Activated naive CD4-positive, alpha-beta T cell treated with anti-CD3 and anti-CD28 coated beads, Interleukin-2, amount 50 U/mL, for 72 hours (primary cell): Measurements from ENCODE around the gene ATL3. TPM values are rescaled to one million over a fixed set of nuclear protein-coding genes. Genes with fewer than 3 reads are reported as not detected.
A peak's percentile ranks its signal among the peaks of the same experiment; 100 is the strongest.

ENCODE experiments used
- ATAC-seq, 2 donors: fragments of 150-1000 bp; cut with Tn5 transposase; 2 replicates each; pipeline ENCODE4 v1.10.0; 2021; ENCODE audit warnings: mild to moderate bottlenecking in 2 of 2, moderate library complexity in 2 of 2
- DNase-seq, 2 donors: peaks; one replicate each; pipeline ENCODE4 v3.0.0; 2021 to 2022; ENCODE audit warnings: low spot score in 2 of 2
- H3K27ac Mint-ChIP-seq, 2 donors: one replicate each; pipeline ENCODE4 v1.8.0; 2022; ENCODE audit warnings: mild to moderate bottlenecking in 2 of 2, mixed read lengths in 2 of 2
- H3K36me3 Mint-ChIP-seq, 2 donors: one replicate each; pipeline ENCODE4 v1.8.0; 2022; ENCODE audit warnings: mixed read lengths in 2 of 2
- H3K9me3 Mint-ChIP-seq, 2 donors: one replicate each; pipeline ENCODE4 v1.8.0; 2022; ENCODE audit warnings: mixed read lengths in 2 of 2
- total RNA-seq, 2 donors: library from RNA; stranded (reverse); gene quantifications; one replicate each; pipeline ENCODE4 v1.2.3, GENCODE V29; 2022

Gene ATL3, protein sequence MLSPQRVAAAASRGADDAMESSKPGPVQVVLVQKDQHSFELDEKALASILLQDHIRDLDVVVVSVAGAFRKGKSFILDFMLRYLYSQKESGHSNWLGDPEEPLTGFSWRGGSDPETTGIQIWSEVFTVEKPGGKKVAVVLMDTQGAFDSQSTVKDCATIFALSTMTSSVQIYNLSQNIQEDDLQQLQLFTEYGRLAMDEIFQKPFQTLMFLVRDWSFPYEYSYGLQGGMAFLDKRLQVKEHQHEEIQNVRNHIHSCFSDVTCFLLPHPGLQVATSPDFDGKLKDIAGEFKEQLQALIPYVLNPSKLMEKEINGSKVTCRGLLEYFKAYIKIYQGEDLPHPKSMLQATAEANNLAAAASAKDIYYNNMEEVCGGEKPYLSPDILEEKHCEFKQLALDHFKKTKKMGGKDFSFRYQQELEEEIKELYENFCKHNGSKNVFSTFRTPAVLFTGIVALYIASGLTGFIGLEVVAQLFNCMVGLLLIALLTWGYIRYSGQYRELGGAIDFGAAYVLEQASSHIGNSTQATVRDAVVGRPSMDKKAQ
- total RNA-seq, result 10 to 100 TPM; 14.5 to 26.9 TPM

DNA sequence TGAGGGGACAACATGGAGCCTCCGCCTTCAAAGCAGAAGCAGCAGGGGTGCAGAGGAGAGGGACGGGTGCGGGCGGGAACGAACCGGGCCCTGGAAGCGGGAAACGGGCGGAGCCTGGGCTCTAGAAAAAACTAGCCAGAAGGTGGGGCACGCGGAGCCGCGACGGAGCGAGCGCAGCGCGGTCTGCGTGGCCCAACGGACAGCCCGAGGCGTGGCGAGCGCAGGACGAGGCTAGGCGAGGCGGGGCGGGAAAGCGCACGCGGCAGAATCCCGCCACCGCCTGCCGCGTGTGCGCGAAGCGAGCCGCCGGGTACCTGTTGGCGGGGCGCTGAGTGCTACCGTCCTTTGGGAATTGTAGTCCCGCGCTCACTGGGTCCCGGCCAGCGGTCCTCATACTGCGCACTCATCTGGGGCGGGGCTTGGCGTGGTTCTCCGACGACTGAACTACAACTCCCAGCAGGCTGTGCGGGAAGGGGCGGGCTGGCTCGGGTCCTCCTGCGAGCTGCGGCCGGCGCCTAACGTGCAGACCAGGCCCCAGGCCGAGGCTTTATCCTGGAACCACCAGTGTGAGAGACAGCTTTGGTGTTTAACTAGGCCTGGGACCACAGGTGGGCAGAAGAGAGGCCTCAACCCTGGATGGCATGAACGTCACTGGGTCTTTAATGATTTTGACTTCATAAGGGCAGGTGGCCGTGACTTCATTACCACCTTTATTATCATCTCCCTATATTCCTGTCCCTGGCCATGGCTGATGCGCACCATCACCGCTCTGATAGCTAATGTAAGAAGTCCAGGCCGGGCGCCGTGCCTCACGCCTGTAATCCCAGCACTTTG lies at the start of gene ATL3:
Gene ATL3, minus strand, starts transcription at position 55 of the 834 bp plus-strand sequence. Its CDS starts 41 bp downstream, at position 14.
- Mint-ChIP-seq H3K27ac (peak within 1 kb of the TSS; percentile 77 to 83), H3K9me3 (peaks cover 0 to 6% of the 10 kb centered on the region in 2 donors), H3K36me3 (peaks cover 6 to 16% of the 10 kb centered on the region in 2 donors)
- DNase-seq (peak; percentile 89), ATAC-seq (peak; percentile 84 to 88)

DNA sequence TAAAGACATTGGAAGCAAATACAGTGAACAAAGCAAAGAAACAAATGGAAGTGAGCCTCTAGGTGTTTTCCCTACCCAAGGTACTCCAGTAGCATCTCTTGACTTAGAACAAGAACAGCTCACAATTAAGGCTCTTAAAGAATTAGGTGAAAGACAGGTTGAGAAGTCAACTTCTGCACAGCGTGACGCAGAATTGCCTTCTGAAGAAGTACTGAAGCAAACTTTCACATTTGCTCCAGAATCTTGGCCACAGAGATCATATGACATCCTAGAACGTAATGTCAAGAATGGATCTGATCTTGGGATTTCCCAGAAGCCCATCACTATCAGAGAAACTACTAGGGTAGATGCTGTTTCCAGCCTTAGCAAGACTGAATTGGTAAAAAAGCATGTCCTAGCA lies 49.4 kb upstream of the ATL3 start:
- H3K9me3 Mint-ChIP-seq, result no peaks in the 10 kb centered on the region
- no peaks in the 10 kb centered on the region for H3K36me3 Mint-ChIP-seq
- no peak for ATAC-seq
- DNase-seq, result no peak
- H3K27ac Mint-ChIP-seq, result no peak overlapping the region

DNA sequence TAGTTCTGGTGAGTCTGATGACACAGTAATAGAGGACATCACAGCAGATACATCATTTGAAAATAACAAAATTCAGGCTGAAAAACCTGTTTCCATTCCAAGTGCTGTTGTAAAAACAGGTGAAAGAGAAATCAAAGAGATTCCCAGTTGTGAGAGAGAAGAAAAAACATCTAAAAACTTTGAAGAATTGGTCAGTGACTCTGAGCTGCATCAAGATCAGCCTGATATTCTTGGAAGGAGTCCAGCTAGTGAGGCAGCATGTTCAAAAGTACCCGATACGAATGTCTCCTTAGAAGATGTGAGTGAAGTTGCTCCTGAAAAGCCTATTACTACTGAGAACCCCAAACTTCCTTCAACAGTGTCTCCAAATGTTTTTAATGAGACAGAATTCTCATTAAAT lies 48.8 kb upstream of the ATL3 start:
- no peaks in the 10 kb centered on the region for H3K36me3 Mint-ChIP-seq
- H3K9me3 Mint-ChIP-seq, result no peaks in the 10 kb centered on the region
- no peak overlapping the region for H3K27ac Mint-ChIP-seq
- ATAC-seq (no peak), DNase-seq (no peak)

DNA sequence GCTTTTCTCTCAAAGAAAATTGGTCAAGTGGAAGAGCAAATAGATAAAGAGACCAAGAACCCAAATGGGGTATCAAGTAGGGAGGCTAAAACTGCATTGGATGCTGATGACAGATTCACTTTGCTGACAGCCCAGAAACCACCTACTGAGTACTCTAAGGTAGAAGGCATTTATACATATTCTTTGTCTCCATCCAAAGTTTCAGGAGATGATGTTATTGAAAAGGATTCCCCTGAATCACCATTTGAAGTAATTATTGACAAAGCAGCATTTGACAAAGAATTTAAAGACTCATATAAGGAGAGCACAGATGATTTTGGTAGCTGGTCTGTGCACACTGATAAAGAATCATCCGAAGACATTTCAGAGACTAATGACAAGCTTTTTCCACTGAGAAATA lies 47.8 kb upstream of the ATL3 start:
- Mint-ChIP-seq H3K27ac (no peak overlapping the region), H3K9me3 (no peaks in the 10 kb centered on the region), H3K36me3 (no peaks in the 10 kb centered on the region)
- no peak for DNase-seq
- no peak for ATAC-seq

- DNase-seq (no peak), ATAC-seq (no peak)
- Mint-ChIP-seq H3K36me3 (no peaks in the 10 kb centered on the region), H3K9me3 (no peaks in the 10 kb centered on the region), H3K27ac (no peak overlapping the region)
Observed at GRCh38 chr11:63716046-63716445, 44.9 kb upstream of the ATL3 start.

DNA sequence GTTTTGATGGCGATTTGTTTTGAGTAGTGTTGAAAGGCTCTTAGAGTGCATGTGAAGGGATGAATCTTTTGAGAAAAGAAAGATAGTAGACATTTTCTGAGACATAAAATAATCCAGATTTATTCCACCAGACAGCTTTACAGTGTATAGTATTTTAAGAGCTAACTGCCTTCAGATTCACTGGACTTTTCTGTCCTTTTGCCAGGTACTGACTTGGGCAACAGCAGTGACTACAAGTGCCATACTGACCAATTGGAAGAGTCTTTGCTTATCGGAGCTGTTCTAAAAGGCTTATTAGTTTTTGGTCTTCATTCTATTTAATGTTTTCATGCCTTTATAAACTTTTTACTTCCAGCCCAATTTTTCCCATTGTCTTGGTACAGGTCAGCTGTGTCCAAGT lies 42.6 kb upstream of the ATL3 start:
- no peak for ATAC-seq
- no peaks in the 10 kb centered on the region for H3K36me3 Mint-ChIP-seq
- H3K27ac Mint-ChIP-seq, result no peak overlapping the region
- H3K9me3 Mint-ChIP-seq, result no peaks in the 10 kb centered on the region
- DNase-seq, result no peak

DNA sequence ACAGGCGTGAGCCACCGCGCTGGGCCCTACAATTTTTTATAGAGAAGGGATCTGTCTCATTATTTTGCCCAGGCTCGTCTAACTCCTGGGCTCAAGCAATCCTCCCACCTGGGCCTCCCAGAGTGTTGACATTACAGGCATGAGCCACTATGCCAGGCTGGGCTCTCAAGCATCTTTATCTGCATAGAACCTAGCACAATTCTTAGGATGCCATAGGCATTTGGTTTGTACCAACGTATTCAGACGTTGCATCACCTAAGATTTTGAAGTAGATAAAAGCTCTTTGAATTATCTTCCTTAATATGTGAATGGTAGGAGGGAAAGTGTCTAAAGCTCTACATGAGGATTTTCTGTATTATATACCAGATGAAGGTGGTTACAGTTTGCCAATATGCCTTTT lies 40.7 kb upstream of the ATL3 start:
- no peak for DNase-seq

DNA sequence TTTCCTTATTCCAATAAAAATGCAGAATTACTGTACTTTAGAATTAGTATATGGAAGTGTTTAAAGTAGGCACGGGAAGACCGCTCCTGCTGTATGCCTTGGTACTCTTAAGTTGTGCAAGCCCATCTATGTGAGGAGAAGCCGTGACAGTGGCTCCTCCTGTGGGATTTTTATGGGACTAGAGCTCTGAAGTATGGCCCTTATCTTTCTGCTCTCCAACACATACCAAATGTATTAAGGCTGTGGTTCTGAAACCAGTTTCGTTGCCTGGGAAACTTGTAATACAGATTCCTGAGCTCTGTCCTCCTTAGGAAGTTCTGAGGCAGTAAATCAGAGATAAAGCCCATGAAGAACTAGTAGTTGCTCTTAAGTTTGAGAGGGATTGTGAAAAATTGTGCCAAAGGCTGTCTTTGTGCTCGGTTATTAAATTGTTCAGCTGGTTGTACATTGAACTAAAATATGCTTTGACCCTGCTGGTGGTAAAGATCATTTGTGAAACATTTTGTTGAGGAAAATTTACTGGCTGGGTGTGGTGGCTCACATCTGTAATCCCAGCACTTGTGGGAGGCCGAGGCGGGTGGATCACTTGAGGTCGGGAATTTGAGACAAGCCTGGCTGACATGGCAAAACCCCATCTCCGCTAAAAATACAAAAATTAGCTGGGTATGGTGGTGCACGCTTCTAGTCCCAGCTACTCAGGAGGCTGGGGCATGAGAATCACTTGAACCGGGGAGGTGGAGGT lies 39.5 kb upstream of the ATL3 start:
- H3K27ac Mint-ChIP-seq, result no peak overlapping the region
- H3K36me3 Mint-ChIP-seq, result no peaks in the 10 kb centered on the region
- H3K9me3 Mint-ChIP-seq, result no peaks in the 10 kb centered on the region
- ATAC-seq (no peak), DNase-seq (no peak)

More for the DNA sequence above, 40.7 kb upstream of the ATL3 start:
- Mint-ChIP-seq H3K9me3 (no peaks in the 10 kb centered on the region), H3K36me3 (no peaks in the 10 kb centered on the region), H3K27ac (no peak overlapping the region)
- ATAC-seq, result no peak

DNA sequence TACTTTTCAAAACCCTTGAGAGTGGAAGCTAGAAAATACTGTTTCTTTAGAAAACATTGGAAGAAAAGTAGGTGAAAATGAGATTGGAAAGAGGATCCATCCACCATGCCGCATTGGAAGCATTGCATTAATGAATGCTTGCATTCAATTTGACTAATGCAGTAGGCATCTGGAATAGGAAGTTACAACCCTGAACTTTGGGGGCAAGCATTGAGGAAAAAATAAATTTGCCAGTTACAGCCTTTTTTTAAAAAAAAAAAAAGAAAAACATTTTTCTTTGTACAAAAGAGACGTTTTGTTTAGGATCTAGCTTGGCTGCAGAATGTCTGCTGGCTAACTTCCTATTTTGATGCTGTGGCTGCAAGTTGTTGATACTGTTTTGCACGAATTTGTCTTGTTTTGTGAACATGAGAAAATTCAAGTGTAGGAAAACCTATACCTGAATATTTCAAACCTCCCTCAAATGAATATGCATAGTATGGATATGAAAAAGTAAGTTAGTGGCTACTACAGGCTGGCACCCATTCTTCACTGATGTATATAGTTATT lies 38.2 kb upstream of the ATL3 start:
- DNase-seq, result no peak
- no peaks in the 10 kb centered on the region for H3K36me3 Mint-ChIP-seq
- H3K27ac Mint-ChIP-seq, result no peak overlapping the region
- ATAC-seq, result no peak
- no peaks in the 10 kb centered on the region for H3K9me3 Mint-ChIP-seq

DNA sequence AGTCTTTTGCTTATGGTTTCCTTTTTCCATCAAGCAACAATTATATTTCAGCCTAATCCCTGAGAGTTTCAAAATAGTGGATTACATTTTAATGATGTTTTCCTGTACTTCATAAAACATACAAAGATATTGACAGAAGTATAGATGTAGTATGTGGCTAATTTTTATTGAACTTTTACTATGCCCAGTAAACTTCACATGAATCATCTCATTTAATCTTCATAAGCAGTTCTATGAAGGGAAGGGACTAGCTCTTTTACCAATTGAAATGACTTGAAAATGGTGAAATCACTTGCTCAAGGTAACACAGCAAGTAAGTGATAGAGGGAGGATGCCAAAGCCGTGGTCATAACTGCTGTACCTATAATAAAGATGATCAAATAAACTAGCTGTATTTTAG lies 37.6 kb upstream of the ATL3 start:
- Mint-ChIP-seq H3K9me3 (no peaks in the 10 kb centered on the region), H3K27ac (no peak overlapping the region), H3K36me3 (no peaks in the 10 kb centered on the region)
- ATAC-seq (no peak), DNase-seq (no peak)

- no peaks in the 10 kb centered on the region for H3K36me3 Mint-ChIP-seq
- ATAC-seq (no peak), DNase-seq (no peak)
- no peaks in the 10 kb centered on the region for H3K9me3 Mint-ChIP-seq
- H3K27ac Mint-ChIP-seq, result no peak overlapping the region
Observed at GRCh38 chr11:63705526-63705925, 34.4 kb upstream of the ATL3 start.

DNA sequence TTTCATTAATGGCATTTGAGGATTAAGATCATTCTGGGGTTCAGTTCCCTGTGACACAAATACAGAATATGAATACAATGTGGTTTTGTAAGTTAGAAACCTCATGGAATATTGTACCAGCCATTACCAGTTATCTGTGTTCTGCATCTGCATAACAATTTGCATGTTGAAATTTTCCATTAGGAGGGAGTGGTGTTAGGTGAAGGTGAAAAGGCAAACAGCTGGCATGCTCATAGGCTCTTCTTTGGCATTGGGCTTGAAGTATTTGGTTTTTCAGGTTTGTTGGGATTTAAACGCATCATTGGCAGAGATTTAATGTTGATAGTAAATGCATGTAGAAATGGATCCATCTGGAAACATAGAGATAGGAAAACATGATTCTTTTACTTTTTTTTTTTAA lies 28.7 kb upstream of the ATL3 start:
- H3K27ac Mint-ChIP-seq, result no peak overlapping the region
- DNase-seq, result no peak
- ATAC-seq, result no peak

DNA sequence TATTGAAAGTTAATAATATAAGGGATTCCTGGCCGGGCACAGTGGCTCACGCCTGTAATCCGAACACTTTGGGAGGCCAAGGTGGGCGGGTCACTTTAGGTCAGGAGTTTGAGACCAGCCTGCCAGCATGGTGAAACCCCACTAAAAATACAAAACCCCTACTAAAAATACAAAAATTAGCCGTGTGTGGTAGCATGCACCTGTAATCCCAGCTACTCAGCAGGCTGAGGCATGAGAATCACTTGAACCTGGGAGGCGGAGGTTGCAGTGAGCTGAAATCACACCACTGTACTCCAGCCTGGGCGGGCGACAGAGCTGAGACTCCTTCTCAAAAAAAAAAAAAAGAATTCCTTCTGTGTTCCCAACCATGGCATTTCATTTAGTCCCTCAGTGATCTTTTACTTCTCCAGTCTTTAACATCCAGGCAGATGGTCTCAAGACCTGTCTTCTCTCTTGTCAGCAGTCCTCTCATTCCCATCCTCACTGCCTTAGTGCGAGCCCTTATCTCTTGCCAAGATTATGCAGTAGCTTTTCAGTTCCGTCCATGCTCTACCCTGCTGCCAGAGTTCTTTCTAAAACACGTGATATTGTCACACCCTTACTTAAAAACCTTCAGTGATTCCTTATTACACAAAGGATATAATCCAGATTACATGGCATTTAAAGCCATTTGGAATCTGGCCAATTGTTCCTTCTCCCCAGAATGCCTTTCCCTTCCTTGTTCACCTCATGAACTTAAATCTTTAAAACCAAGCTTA lies 28.0 kb upstream of the ATL3 start:
- H3K9me3 Mint-ChIP-seq, result no peaks in the 10 kb centered on the region
- DNase-seq, result no peak
- no peak for ATAC-seq
- H3K27ac Mint-ChIP-seq, result no peak overlapping the region
- H3K36me3 Mint-ChIP-seq, result no peaks in the 10 kb centered on the region

More for the DNA sequence above, 28.7 kb upstream of the ATL3 start:
- no peaks in the 10 kb centered on the region for H3K9me3 Mint-ChIP-seq
- H3K36me3 Mint-ChIP-seq, result no peaks in the 10 kb centered on the region

- Mint-ChIP-seq H3K9me3 (no peaks in the 10 kb centered on the region), H3K36me3 (no peaks in the 10 kb centered on the region), H3K27ac (no peak overlapping the region)
- no peak for ATAC-seq
- no peak for DNase-seq
Observed at GRCh38 chr11:63694596-63694995, 23.4 kb upstream of the ATL3 start.

DNA sequence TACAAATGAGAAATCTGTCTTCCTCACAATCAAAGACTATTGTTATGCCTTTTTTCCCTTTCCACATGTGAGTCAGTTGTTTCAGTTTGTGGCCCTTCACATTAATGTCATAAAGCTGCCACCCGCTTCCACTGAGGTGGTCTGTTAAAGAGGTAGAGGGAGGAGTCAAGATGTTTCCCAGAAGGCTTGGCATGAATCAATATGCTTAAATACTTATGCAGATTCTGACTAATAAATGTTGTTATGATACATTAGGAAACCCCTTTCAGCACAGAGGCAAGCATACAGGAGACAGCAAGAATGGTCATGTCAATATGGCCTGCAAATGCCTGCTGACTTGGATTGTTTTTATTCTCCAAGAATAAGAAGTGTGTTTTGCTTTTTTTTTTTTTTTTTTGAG lies 16.7 kb upstream of the ATL3 start:
- peak; percentile 84 to 96 for ATAC-seq
- H3K36me3 Mint-ChIP-seq, result no peaks in the 10 kb centered on the region

GRCh38 chr11:63686926-63687325 lies 15.8 kb upstream of the ATL3 start:
- no peak overlapping the region for H3K27ac Mint-ChIP-seq

More for the DNA sequence above, 16.7 kb upstream of the ATL3 start:
- H3K9me3 Mint-ChIP-seq, result no peaks in the 10 kb centered on the region
- no peak overlapping the region for H3K27ac Mint-ChIP-seq
- DNase-seq, result peak in 1 of 2 donors; percentile 38

More at GRCh38 chr11:63686926-63687325, 15.8 kb upstream of the ATL3 start:
- Mint-ChIP-seq H3K36me3 (peaks cover 4% of the 10 kb centered on the region in 2 donors), H3K9me3 (no peaks in the 10 kb centered on the region)
- no peak for ATAC-seq
- no peak for DNase-seq
